HG03139 (cell line): ENCODE results near the gene SLC7A5.
"Not testable (repeated sequence)": the region's sequence is repeated elsewhere in the genome, so short reads cannot be mapped to it uniquely, and the experiment has no call there.

Source experiments
- ATAC-seq: cut with Tn5 transposase; IDR thresholded peaks from one replicate; pipeline ENCODE4 v1.9.1; 2021; ENCODE audit not compliant: unreplicated experiment

The SLC7A5 gene

DNA sequence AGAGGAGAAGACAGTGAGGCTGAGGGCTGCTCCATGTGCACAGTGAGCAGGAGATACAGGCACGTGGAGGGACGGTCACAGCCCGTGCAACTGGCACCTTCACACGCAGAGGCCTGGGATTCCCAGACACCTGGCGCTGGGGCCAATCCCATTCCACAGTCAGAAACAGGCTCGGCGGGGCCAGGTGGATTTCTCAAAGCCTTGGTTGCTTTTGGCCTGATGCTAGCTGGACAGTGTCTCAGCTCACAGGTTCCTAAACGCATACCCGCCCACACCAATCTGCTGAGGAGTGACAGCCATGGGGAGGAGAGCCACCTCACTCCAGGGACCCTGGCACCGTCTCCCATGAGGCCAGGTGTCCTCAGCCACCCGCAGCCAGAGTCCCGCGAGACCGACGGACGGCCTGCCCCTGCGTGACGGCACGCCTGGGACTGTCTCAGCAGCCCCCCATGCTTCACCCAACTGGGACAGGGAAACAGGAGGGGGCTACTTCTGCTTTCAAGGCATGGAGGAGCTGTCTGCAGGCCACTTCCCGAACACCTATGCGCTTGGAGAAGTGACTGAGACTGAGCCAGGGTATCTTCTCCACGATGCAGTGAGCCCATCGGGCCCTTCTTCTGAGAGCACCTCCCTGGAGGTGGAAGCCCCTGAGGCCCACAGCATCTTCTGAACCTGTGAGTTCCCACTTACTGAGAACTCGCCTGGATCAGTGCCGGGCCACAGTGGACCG, 6.5 kb downstream of the SLC7A5 start:
- not testable (repeated sequence) for ATAC-seq

DNA sequence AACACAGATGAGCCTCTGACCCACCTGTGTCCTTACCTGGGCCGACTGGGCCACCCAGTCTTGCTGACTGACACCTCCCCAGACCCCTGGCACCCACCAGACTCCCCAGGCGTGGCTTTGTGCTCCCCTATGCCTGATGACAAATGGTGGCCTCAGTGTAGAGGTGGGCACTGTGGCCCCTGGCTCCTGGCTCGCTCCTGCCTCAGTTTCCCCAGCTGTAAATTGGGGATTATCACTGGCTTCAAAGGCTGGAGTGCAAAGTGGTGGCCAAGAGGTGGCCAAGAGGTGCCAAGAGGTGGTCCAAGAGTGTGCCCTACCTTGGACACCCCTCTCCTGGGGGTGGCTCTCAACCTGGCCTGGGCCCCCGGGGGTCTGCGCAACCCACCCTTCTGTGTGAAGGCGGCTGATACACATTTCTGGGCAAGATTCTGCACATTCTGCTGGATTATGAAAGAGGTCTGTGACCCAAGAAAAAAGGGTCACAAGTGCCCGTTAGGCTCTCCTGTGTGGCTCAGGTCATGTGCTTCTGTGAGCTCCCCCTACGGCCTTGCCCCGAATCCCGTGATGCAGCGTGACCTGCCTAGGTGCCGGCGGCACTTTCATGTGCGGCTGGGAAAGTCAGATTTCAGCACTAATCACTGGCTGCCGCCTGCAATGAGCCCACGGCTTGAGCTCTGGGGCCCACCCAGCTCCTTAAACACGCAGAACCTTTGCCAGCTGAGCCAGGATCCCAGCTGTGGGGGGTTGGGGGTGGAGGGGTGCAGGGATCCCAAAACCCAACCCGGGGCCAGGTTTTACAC, 7.8 kb downstream of the SLC7A5 start:
- ATAC-seq: not testable (repeated sequence)

DNA sequence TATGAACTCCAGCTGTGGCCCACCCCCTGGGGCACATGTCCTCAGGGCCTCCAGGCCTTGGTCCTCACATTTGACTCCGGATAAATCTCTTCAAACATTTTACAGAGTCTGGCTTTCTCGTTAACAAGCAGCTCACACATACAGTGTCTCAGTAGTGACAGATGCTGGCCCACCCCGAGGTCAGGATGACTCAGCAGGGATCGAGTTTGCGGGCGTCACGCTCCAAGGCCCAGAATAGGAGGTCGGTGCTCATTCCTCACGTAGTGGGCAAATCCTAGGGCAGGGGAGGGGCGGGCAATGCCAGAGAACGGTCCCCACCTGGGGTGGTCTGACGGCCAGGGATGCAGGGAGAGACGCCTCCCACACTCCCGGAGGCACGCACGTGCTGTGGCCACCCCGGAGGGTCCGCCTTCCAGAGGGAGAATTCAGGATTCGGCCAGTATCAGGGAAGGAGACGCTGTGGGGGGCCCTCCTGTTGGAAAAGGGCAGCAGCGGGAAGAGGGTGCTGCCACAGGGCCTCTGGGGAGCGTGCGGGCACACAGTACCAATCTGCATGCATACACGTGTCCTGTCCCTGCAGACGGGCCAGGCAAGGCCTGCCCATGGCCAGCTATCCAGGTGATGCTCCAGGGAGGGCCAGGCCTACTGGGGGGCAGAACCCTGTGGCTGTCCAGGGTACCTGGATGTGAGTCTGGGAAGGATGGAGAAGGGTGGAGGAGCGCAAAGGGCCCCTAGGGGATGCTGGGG, 8.6 kb downstream of the SLC7A5 start:
- ATAC-seq: no peak

DNA sequence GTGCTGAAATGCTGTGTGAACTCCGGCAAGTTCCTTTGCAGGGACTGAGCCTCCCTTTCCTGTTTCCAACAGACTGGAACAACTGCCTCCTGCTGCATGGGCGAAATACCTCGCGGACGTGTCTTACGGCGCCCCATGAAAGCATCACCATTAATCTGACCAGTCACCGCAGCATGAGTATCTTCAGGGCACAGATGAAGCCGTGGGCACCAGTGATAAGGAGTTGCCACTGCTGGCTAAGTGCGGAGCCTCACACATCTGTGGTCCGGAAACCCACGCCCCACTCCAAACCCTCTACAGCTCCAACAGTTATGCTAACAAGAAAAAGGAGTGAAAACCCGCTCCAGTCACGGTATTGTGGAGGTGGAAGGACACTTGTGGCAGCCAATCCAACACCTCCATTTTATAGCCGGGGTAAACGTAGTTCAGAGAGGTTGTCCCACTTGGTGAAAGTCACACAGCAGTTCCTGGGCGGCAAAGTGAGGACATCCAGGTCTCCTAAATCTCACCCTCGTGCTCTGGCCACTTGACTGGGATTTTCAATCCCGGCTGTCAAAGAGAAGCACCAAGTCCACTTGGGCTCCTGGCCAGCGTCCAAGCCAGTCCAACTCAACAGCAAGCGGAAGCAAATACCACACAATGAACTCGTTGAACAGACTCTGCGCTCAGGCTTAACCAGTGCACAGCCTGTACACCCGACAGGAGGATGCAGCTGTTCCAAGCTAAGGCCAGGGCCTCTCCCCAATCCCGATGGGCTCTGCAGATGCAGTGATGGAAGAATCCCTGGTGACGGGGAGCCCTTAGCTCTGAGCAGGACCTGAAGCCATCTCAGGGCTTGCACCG, 10.9 kb downstream of the SLC7A5 start:
- ATAC-seq: not testable (repeated sequence)

DNA sequence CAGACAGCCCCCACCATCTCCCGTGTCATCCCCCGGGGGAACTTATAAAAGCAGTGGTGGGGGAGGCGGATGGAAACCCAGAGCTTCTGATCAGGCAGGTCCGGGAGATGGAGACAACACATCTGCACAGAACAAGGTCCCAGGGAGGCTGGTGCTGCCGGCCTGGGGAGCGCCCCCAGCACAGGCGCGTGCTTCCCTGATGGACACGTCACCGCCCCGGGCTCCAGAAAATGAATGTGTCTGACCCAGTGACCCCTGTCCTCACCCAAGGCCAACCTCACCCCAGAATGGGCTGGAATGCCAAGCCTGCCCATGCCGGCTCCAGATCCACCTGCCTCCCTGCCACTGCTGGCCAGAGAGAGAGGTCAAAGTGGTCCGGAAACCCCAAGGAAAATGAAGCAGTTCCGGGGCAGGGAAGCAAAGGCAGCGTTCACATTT, 12.5 kb downstream of the SLC7A5 start:
- no peak for ATAC-seq

DNA sequence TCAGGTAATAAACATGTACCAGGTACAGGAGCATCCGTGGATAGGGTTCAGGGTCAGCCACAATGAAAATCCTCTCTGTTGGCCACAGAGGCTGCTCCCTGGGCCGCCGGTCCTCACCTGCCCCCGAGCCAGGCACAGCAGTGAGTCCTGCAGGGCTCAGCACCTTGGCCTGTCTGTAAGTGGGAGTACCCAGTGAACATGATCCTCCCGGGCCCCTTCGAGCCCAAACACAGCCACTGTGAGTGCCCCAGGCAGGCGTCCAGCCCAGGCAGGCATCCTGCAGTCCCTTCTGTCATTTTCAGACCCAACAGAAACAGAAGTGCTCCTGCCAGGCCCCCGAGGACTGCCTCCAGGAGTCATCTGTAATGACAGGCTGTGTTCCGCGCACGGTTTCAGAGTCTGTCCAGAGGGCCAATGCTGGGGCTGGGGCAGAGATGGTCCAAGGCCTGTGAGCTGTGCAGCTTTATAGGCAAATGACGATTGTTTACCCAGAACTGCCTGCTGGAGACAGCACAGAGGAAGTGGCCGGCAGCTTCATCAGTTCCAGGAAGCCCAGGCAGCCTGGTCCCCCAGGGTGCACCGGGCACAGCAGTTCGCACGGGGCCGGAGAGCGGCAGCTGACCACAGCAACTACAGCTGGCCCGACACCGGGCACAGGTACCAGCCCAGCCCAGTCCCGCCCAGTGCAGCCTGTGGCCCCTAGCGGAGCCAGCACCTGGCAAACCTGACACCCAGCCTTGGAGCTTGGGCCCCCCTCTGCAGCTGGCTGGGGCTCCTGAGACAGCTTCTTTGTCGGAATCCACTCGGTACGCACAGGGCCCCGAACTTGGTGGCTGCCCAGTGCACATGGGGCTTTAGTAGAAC, 13.2 kb downstream of the SLC7A5 start:
- ATAC-seq: no peak

DNA sequence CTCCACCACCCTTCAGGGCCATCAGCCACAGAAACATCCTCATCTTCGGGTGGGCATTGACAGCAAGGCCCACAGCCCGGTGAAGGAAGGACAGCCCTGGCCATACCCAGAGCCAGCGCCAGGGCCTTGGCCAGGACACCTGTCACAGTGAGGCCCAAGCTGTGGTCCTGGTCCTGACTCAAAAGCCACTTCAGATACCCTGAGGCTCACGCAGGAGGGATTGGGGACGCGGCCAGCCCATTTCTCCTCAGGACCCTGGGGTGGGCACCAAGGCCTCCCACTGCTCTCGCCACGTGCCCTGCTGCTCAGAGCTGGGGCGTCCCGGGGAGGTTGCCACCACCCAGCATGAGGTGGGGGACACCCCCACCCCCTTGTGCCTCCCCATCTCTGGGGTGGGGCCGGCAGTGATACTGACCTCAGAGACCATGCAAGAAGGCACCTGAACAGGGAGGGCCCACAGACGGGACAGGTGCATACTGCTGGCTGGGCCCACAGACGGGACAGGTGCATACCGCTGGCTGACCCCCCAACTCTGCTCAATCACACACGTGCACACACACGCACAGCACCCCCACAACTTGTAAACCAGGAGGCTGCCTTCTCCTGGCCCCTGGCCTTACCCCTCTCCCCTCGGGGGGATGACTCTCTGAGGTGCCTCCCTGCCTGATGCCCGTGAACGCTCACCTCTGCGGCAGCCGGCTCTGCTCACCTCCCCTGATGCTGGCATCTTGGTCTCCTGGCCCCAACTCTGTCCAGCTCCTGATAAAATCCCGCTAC, 14.2 kb downstream of the SLC7A5 start:
- ATAC-seq: no peak

DNA sequence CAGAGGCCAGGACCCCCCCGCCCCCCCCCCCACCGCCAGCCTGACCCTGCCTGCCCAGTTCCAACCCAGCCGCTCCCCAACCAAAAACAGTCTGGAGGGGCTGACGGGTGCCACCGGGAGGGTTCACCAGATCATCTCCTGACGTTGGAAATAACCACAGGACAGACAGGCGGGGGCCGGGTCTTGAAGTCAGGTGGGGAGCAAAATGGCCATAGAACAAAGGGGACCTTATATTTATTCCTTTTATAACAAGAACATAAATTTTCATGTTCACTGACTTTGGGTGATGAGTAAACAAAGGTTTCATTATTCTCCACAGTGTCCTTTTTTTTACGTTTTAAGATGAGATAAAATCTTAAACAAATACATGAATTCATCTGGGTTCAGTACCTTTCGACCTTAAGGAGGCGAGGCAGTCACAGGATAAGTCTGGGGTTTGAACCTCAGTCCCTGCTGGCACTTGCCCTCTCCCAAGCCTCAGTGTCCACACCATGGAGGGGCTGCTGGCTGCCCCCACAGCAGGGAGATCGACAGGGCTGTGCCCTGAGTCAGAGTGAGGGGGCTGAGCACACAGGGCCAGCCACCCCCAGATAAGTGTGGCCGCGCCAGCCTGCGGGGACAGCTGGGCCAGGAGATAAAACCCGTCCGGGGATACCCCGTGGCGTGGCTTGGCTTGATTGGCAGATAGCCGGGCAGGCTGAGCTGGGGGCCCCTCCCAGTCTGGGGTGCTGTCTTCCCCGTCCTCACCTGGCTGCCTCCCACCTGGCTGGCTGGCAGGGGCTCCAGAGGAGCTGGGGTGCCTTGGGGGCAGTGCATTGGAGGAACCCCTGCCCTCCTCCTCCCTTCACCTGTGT, 15.0 kb downstream of the SLC7A5 start:
- no peak for ATAC-seq

DNA sequence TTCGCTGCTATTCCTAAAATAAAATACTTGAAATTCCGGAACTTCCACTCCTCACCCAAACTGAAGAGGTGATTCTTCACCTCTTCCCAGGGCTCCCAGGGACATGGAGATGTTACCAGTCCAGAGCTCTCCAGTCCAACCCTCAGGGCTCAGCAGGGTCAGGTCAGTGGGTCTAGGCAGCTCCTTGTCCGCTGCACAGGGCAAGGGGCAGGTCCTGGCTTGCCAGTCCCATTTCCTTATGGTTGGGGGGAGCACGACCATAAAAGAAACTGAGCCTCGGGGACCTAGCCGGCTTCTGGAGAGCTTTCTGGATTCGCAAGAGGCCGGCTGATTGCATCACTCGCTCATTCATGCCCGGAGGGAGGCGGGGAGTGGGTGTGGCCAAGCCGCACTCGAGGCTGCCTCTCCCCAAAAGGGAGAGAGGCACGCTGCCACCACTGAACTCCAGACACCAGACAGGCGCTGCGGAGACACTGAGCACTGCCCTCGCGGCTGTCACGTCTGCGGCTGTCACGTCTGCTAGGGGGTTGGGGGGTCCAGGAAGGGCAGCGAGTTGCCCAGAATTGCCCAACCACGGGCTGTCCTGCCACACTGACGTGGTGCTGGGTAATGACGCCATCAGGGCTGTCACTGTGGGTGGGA, 15.8 kb downstream of the SLC7A5 start:
- ATAC-seq: no peak

DNA sequence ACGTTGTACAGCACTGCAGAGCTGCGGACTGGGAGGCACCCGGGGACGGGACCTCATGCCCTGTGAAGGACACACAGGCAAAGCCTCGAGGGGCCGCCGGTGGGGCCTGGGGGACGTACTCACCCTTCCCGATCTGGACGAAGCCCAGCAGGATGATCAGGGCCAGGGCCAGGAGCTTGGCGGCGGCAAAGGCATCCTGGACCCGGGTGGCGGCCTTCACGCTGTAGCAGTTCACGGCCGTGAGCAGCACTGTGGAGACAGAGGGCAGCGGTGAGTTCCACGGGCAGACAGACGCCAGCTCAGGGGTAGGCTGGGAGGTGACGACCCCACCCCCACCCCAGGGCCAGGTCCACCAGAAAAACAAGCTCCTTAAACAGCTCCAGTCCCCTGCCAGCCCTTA, 17.7 kb downstream of the SLC7A5 start:
- no peak for ATAC-seq

DNA sequence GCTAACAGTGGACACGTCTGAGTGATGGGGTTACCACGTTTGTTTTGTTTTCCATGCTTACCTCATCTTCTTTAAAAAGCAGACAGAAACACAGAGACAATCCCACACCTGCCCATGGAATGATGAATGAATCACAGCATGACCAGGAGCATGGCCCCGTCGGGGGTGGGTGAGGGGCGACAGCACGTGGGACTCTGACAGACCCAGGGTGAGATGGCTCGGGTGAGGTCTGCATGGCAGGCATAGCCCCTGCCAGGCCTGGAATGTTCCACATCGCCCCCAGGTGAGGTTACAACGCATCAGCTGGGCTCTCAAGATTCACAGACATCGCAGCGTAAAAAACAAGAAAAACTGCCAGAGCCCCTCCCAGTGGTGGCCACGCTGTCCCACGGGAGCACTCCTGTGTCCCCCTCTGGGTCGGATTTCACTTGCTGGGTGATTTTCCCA, 18.1 kb downstream of the SLC7A5 start:
- ATAC-seq: no peak

DNA sequence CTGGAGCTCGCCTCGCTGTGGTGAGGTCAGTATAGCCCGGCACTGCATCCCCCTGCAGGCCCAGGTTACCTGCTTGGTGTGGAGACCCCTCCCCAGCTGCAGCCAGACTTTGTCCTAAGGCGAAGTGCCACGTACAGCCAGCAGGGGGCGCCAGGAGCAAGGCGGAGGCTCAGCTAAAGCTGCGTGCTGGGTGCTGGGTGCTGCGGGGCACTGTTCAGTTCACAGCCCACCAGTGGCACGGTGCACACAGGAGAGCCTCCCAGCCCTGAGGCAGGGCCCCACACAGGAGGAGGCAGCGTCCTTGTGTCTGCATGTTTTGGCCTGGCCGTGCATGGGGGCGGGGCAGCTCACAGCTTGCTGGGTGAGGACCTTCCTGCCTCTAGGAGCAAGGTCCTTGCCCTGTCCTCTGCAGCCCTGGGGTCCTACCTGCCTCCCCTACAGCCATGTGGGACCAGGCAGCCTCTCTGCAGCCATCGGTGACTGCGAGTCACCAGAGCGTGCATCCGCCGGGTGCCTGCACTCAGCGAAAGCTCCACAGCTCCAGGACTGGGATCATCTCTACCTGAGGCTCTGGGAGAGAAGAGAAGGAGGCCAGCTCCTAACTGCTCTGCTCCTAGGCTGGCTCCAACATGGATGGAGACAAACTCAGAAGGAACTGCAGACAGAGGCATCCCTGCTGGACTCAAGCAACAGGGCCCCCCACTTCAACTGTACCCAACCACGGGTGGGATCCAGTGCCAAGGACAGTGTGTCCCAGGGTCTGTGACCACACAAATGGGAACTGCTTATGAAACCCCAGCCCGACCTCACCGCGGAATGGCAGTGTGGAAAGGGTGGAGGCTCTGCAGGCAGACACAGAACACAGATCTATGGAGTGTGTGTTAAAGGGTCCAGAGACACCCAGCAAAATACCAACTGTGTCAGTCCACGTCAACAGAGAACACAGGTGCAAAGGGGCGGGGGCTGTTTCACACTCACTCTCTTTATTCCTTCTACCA, 19.0 kb downstream of the SLC7A5 start:
- ATAC-seq: no peak

DNA sequence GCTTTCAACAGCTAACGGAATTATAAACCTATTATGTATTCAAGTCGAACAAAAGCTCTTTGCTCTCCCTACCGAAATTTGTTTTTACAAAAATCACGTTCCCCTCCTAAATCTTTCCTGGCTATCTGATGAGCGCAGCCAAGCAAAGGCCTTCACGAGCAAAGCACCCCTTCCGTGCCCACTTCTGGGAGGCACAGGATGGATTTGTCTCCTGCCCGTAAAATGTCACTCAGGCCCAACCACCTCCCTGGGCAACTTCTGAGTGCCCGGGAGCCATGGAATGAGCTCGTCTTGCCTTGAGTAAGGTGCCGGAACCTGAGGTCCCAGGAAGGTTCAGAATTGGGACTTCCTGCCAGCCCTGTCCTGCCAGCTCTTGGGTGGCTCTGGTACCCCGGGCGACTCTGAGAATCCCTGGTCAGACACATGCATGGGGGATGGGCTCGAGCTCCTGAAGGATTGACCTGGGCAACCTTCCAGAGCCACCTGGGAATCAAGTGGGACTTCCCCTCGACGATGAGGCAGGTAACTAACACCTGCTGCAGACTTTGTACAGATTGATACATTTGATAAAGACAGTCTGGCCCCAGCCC, 19.8 kb downstream of the SLC7A5 start:
- ATAC-seq: no peak

DNA sequence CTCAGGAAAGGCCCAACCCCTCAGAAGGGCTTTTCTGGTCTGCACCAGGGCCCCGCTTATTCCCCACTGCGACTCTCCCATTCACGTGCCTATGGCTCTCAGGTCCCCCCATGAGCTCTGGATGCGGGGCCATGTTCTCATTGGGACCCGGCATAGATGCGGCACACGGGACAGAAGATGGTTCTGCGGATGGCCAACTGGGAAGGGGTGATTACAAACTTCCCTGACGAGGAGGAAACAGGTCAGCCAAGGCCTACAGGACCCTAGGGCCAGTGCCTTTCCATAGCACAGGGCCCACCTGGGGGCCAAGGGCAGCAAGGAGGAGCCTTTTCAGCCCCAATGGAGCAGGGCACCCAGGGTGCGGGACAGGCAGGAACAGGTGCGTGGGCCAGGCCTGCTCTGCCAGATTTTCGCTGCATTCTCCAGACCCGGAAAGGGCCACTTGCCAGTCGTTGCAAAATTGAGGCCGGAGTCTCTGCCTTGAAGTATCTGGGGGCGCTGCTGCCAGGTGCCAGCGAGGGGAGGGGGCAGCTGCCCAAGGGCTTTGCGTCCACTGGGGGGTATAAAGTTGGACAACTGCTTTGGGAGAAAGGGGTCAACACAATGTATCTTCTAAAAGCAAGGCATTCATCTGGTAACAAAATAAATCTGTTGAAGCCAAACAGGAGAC, 20.5 kb downstream of the SLC7A5 start:
- ATAC-seq: no peak
